ENCODE results near the gene ACSM6. TPM values are rescaled to one million over a fixed set of nuclear protein-coding genes. Genes with fewer than 3 reads are reported as not detected.

The ACSM6 gene
- polyA plus RNA-seq, 1 of the 3 experiments (the other 2 are of a cell fraction): not detected

DNA sequence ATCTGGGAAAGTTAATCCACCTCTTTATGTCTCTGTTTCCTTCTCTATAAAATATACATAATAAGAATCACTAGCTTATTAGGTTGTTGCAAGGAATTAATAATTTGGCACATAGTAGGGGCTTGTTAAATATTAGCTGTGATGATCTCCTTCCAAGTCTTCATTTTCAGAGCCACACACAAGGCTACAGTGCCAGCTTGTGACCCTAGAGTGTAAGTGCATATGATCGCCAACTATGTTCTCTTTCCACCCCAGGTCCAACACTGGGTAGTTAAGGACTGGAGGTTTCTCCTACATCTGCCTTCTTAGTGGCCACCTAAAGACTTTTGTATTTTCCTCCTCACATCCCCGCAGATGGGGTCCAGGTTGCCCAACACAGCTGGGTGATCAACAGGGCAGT lies 17.9 kb upstream of the ACSM6 start:
- H3K27ac ChIP-seq (ENCODE audit: low read depth in 2 of 2, low read length in 1 of 2): no peak overlapping the region
- H3K79me2 ChIP-seq (ENCODE audit: insufficient read depth): no peaks in the 10 kb centered on the region
- no peaks in the 10 kb centered on the region for H4K20me1 ChIP-seq (ENCODE audit: insufficient read depth)
- no peak overlapping the region for H3K9ac ChIP-seq
- no peaks in the 10 kb centered on the region for H3F3A ChIP-seq (replicated peaks; ENCODE audit: insufficient read depth)
- TF ChIP-seq NFIC (IDR thresholded peaks at IDR 0.05; ENCODE audit: borderline replicate concordance): no peak
- TF ChIP-seq RCOR1 (IDR thresholded peaks at IDR 0.05; ENCODE audit: low read length): no peak
- no peak for TF ChIP-seq RAD21 (IDR thresholded peaks at IDR 0.05; ENCODE audit: low read length)
- no peak for TF ChIP-seq FOXJ3 (CRISPR knock-in tag; IDR thresholded peaks at IDR 0.05)
- TF ChIP-seq YY1 (IDR thresholded peaks at IDR 0.05; ENCODE audit: low read depth): no peak
- TF ChIP-seq FOSL2 (IDR thresholded peaks at IDR 0.05; ENCODE audit: borderline replicate concordance, low read depth): no peak
- TF ChIP-seq, protein P1, sequence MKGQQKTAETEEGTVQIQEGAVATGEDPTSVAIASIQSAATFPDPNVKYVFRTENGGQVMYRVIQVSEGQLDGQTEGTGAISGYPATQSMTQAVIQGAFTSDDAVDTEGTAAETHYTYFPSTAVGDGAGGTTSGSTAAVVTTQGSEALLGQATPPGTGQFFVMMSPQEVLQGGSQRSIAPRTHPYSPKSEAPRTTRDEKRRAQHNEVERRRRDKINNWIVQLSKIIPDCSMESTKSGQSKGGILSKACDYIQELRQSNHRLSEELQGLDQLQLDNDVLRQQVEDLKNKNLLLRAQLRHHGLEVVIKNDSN (IDR thresholded peaks at IDR 0.05; ENCODE audit: borderline replicate concordance, low read depth): no peak
- TF ChIP-seq ELF1 (IDR thresholded peaks at IDR 0.05): no peak
- TF ChIP-seq TEAD4 (IDR thresholded peaks at IDR 0.05; ENCODE audit: borderline replicate concordance, insufficient read depth): no peak
- TF ChIP-seq, protein P2, sequence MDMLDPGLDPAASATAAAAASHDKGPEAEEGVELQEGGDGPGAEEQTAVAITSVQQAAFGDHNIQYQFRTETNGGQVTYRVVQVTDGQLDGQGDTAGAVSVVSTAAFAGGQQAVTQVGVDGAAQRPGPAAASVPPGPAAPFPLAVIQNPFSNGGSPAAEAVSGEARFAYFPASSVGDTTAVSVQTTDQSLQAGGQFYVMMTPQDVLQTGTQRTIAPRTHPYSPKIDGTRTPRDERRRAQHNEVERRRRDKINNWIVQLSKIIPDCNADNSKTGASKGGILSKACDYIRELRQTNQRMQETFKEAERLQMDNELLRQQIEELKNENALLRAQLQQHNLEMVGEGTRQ (IDR thresholded peaks at IDR 0.05; ENCODE audit: borderline replicate concordance, low read depth, low read length): no peak
- H3K9me3 ChIP-seq: no peaks in the 10 kb centered on the region
- no peaks in the 10 kb centered on the region for H3K27me3 ChIP-seq (ENCODE audit: insufficient read depth)
- H3K4me3 ChIP-seq (ENCODE audit: low read depth in 2 of 2, low read length in 1 of 2): no peak overlapping the region
- H3K36me3 ChIP-seq (replicated peaks in 1 of 2; ENCODE audit: control insufficient read depth in 1 of 2, insufficient read depth in 2 of 2, low read length in 1 of 2): no peaks in the 10 kb centered on the region
- CTCF ChIA-PET: no interaction called here
- no peak overlapping the region for H3K4me2 ChIP-seq
- no peaks in the 10 kb centered on the region for H3K9me2 ChIP-seq
- no peaks in the 10 kb centered on the region for H3K4me1 ChIP-seq (ENCODE audit: control insufficient read depth in 1 of 2, insufficient read depth in 2 of 2, low read depth in 1 of 2, low read length in 1 of 2)
- no peak overlapping the region for H2AFZ ChIP-seq (ENCODE audit: low read depth)
- WGBS (ENCODE audit: low lambda C conversion rate): 67% methylated on average over 2 of the region's 2 CpGs
- POLR2A ChIA-PET: no interaction called here
- DNase-seq: no peak

DNA sequence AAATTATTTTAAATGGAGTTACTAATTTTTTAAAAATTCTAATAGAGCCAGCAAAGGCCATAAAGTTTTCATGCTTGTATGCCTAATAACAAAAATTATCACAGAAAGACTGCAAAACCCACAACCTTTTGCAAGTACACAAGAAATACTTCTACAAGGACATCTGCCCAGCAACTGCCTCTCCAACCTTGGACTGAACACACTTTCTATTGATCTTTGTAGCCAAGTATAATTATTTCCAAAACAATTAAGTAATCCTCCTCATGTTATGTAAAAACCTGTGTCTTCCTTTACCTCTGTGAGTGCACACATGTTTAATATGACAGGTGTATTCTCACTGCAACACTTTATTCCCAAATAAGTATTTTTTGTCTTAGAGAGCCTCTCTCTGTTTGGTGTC lies 16.6 kb upstream of the ACSM6 start:
- Histone ChIP-seq H3K4me2 (no peak overlapping the region), H2AFZ (ENCODE audit: low read depth) (no peak overlapping the region), H3K9ac (no peak overlapping the region), H3K9me3 (no peaks in the 10 kb centered on the region), H3K4me3 (ENCODE audit: low read depth in 2 of 2, low read length in 1 of 2) (no peak overlapping the region), H3K27ac (ENCODE audit: low read depth in 2 of 2, low read length in 1 of 2) (no peak overlapping the region), H3K4me1 (ENCODE audit: control insufficient read depth in 1 of 2, insufficient read depth in 2 of 2, low read depth in 1 of 2, low read length in 1 of 2) (no peaks in the 10 kb centered on the region), H3K27me3 (ENCODE audit: insufficient read depth) (no peaks in the 10 kb centered on the region), H3K79me2 (ENCODE audit: insufficient read depth) (no peaks in the 10 kb centered on the region), H3F3A (replicated peaks; ENCODE audit: insufficient read depth) (no peaks in the 10 kb centered on the region), H4K20me1 (ENCODE audit: insufficient read depth) (no peaks in the 10 kb centered on the region), H3K36me3 (replicated peaks in 1 of 2; ENCODE audit: control insufficient read depth in 1 of 2, insufficient read depth in 2 of 2, low read length in 1 of 2) (no peaks in the 10 kb centered on the region), H3K9me2 (no peaks in the 10 kb centered on the region)
- TF ChIP-seq FOXM1 (IDR thresholded peaks at IDR 0.05; ENCODE audit: low read depth) (no peak), NRF1 (IDR thresholded peaks at IDR 0.05; ENCODE audit: low read depth, low read length) (no peak), MEF2A (IDR thresholded peaks at IDR 0.05; ENCODE audit: borderline replicate concordance, low read depth) (no peak), EP300 (IDR thresholded peaks at IDR 0.05; ENCODE audit: borderline replicate concordance in 1 of 2, low read depth in 1 of 2, low read length in 1 of 2) (no peak), NFIC (IDR thresholded peaks at IDR 0.05; ENCODE audit: borderline replicate concordance) (no peak), FOXJ3 (CRISPR knock-in tag; IDR thresholded peaks at IDR 0.05) (no peak), EZH2phosphoT487 (IDR thresholded peaks at IDR 0.05; ENCODE audit: borderline replicate concordance, low read depth) (no peak), RFX5 (IDR thresholded peaks at IDR 0.05; ENCODE audit: low read length) (no peak), SMC3 (IDR thresholded peaks at IDR 0.05; ENCODE audit: low read depth, low read length) (no peak), GABPA (IDR thresholded peaks at IDR 0.05; ENCODE audit: low read depth) (no peak), CHD2 (IDR thresholded peaks at IDR 0.05; ENCODE audit: low read length, partially characterized antibody) (no peak)
- TF ChIP-seq, protein P3, sequence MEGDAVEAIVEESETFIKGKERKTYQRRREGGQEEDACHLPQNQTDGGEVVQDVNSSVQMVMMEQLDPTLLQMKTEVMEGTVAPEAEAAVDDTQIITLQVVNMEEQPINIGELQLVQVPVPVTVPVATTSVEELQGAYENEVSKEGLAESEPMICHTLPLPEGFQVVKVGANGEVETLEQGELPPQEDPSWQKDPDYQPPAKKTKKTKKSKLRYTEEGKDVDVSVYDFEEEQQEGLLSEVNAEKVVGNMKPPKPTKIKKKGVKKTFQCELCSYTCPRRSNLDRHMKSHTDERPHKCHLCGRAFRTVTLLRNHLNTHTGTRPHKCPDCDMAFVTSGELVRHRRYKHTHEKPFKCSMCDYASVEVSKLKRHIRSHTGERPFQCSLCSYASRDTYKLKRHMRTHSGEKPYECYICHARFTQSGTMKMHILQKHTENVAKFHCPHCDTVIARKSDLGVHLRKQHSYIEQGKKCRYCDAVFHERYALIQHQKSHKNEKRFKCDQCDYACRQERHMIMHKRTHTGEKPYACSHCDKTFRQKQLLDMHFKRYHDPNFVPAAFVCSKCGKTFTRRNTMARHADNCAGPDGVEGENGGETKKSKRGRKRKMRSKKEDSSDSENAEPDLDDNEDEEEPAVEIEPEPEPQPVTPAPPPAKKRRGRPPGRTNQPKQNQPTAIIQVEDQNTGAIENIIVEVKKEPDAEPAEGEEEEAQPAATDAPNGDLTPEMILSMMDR (IDR thresholded peaks at IDR 0.05): no peak
- TF ChIP-seq, protein P4, sequence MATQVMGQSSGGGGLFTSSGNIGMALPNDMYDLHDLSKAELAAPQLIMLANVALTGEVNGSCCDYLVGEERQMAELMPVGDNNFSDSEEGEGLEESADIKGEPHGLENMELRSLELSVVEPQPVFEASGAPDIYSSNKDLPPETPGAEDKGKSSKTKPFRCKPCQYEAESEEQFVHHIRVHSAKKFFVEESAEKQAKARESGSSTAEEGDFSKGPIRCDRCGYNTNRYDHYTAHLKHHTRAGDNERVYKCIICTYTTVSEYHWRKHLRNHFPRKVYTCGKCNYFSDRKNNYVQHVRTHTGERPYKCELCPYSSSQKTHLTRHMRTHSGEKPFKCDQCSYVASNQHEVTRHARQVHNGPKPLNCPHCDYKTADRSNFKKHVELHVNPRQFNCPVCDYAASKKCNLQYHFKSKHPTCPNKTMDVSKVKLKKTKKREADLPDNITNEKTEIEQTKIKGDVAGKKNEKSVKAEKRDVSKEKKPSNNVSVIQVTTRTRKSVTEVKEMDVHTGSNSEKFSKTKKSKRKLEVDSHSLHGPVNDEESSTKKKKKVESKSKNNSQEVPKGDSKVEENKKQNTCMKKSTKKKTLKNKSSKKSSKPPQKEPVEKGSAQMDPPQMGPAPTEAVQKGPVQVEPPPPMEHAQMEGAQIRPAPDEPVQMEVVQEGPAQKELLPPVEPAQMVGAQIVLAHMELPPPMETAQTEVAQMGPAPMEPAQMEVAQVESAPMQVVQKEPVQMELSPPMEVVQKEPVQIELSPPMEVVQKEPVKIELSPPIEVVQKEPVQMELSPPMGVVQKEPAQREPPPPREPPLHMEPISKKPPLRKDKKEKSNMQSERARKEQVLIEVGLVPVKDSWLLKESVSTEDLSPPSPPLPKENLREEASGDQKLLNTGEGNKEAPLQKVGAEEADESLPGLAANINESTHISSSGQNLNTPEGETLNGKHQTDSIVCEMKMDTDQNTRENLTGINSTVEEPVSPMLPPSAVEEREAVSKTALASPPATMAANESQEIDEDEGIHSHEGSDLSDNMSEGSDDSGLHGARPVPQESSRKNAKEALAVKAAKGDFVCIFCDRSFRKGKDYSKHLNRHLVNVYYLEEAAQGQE (IDR thresholded peaks at IDR 0.05; ENCODE audit: low read depth, low read length): no peak
- ChIA-PET CTCF (no interaction called here), POLR2A (no interaction called here)
- DNase-seq: no peak
